Measurements from ENCODE around the gene HS6ST2.

DNA sequence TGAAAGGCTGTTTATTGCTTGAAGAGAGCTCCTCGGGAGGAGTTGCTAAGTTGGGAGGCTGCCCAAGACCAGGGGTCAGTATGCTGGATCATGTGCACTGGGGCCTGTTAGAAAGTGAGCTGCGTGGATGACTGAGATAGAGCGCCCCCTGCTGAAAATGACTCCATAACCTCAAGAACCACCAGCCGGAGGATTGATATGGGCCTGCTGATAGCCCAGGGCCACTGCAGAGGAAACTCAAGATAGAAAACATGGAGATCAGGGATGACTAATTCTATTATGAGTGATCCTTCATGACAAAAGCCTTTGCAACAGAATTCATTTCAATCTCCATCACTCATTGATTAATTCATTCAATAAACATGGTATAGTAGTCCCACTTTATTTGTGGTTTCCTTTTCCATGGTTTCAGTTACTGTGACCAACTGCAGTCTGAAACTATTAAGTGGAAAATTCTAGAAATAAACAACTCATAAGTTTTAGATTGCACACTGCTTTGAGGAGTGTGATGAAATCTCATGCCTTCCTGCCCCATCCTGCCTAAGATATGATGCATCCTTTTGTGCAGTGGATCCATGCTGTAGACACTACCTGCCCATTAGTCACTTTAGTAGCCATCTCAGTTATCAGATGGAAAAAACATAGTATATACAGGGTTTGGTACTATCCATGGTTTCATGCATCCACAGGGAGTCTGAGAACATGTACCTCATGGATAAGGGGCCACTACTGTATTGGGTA is 342.9 kb downstream of the HS6ST2 start:
- TF ChIP-seq, protein P1, sequence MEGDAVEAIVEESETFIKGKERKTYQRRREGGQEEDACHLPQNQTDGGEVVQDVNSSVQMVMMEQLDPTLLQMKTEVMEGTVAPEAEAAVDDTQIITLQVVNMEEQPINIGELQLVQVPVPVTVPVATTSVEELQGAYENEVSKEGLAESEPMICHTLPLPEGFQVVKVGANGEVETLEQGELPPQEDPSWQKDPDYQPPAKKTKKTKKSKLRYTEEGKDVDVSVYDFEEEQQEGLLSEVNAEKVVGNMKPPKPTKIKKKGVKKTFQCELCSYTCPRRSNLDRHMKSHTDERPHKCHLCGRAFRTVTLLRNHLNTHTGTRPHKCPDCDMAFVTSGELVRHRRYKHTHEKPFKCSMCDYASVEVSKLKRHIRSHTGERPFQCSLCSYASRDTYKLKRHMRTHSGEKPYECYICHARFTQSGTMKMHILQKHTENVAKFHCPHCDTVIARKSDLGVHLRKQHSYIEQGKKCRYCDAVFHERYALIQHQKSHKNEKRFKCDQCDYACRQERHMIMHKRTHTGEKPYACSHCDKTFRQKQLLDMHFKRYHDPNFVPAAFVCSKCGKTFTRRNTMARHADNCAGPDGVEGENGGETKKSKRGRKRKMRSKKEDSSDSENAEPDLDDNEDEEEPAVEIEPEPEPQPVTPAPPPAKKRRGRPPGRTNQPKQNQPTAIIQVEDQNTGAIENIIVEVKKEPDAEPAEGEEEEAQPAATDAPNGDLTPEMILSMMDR (conservative IDR thresholded peaks at IDR 0.05), result peak; percentile 51
- no peak for TF ChIP-seq ZFX (IDR thresholded peaks at IDR 0.05)
